Tibial artery (tissue), 4 donors: ENCODE data around the gene GAB2.

Source experiments
- DNase-seq, 2 donors: peaks; one replicate each; pipeline ENCODE4 v3.0.0-alpha.2; 2019
- H3K27ac ChIP-seq, 2 donors: fragments of 200-600 bp; sonication (generic) in 1 of 2; 1 replicate in 1 of 2; 2 replicates in 1 of 2; pipeline ENCODE4 v1.5.1; 2018 to 2019; ENCODE audit warnings: mild to moderate bottlenecking in 1 of 2
- H3K27me3 ChIP-seq, 2 donors: fragments of 200-600 bp; sonication (generic) in 1 of 2; one replicate each; pipeline versions ENCODE4 v1.5.1 to v1.6.0; 2016 to 2019
- H3K36me3 ChIP-seq, 3 donors: fragments of 200-600 bp; sonication (generic) in 2 of 3; one replicate each; pipeline ENCODE4 v1.5.1; 2016 to 2019; ENCODE audit warnings: mild to moderate bottlenecking in 2 of 3
- H3K4me1 ChIP-seq, 4 donors: fragments of 200-600 bp; sonication (generic) in 2 of 4; 1 replicate in 3 of 4; 2 replicates in 1 of 4; pipeline ENCODE4 v1.5.1; 2016 to 2019
- H3K4me3 ChIP-seq, 2 donors: fragments of 200-600 bp; sonication (generic) in 1 of 2; 1 replicate in 1 of 2; 2 replicates in 1 of 2; pipeline ENCODE4 v1.5.1; 2018 to 2019; ENCODE audit warnings: mild to moderate bottlenecking in 2 of 2
- H3K9me3 ChIP-seq, 3 donors: fragments of 200-600 bp; sonication (generic) in 1 of 3; one replicate each; pipeline ENCODE4 v1.5.1; 2016 to 2019
- intact Hi-C: fragments of 100-400 bp; cut with DNase I; formaldehyde crosslinking; loops from one replicate; pipeline ENCODE4 v1.15.0; 2023; ENCODE audit warnings: low total_unique reads
- TF ChIP-seq, protein P1 (sequence below), 2 experiments: fragments of 200-600 bp in 1 of 2; fragments of 450-650 bp in 1 of 2; IDR thresholded peaks; one replicate each; pipeline ENCODE4 v1.5.1; 2017 to 2019; ENCODE audit warnings: antibody characterized with exemption in 2 of 2, mild to moderate bottlenecking in 1 of 2, moderate library complexity in 1 of 2

The GAB2 gene

DNA sequence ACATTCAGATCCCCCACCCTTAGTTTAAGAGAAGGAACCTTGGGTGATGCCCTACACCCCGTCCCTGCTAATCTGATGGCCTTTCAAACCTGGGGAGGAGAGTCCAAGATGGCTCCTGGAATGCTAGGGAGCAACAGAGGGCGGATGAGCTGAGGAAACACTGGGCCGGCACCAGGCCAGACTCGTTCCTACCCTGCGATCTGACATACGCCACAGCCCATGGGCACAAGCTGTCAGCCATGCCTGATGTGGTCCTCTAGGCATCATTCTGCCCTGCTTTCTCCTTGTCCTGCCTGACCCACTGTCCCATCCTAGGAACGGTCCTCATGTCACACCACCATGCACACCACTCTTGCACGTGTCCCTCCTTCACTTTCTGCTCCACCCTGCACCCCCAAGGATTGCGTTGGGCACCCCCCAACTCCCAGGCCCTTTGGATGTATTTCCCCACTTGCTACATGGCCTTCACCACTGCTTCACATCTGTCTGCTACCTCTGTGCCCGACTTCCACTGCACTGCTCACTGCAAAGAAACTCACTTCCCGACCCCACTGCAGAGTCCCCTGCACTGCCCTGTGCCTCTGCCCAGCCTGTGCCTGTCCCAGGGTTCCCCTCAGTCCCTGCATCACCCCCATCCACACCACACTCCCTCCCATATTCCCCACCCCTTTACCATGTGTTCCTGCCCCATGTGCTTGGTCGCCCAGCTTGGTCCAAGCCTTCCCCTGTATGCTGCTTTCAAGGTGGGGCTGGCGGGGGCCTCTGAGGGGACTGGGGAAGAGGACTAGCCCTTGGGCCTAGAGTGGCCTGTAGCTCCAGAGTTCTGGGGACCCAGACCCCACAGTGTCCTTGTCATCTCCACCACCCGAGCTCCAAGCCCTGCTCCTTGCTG is 199.7 kb downstream of the GAB2 start:
- no peak overlapping the region for H3K27ac ChIP-seq
- H3K4me3 ChIP-seq, result no peak overlapping the region
- H3K36me3 ChIP-seq, result peaks cover 51 to 90% (median 88%) of the 10 kb centered on the region in 3 donors
- no peaks in the 10 kb centered on the region for H3K9me3 ChIP-seq
- TF ChIP-seq, protein P1, sequence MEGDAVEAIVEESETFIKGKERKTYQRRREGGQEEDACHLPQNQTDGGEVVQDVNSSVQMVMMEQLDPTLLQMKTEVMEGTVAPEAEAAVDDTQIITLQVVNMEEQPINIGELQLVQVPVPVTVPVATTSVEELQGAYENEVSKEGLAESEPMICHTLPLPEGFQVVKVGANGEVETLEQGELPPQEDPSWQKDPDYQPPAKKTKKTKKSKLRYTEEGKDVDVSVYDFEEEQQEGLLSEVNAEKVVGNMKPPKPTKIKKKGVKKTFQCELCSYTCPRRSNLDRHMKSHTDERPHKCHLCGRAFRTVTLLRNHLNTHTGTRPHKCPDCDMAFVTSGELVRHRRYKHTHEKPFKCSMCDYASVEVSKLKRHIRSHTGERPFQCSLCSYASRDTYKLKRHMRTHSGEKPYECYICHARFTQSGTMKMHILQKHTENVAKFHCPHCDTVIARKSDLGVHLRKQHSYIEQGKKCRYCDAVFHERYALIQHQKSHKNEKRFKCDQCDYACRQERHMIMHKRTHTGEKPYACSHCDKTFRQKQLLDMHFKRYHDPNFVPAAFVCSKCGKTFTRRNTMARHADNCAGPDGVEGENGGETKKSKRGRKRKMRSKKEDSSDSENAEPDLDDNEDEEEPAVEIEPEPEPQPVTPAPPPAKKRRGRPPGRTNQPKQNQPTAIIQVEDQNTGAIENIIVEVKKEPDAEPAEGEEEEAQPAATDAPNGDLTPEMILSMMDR (IDR thresholded peaks at IDR 0.05), result no peak
- intact Hi-C loops, result no loop called here
- no peaks in the 10 kb centered on the region for H3K27me3 ChIP-seq
- DNase-seq, result peak in 1 of 2 donors; percentile 57
- H3K4me1 ChIP-seq, result peaks cover 0 to 19% (median 2%) of the 10 kb centered on the region in 4 donors

DNA sequence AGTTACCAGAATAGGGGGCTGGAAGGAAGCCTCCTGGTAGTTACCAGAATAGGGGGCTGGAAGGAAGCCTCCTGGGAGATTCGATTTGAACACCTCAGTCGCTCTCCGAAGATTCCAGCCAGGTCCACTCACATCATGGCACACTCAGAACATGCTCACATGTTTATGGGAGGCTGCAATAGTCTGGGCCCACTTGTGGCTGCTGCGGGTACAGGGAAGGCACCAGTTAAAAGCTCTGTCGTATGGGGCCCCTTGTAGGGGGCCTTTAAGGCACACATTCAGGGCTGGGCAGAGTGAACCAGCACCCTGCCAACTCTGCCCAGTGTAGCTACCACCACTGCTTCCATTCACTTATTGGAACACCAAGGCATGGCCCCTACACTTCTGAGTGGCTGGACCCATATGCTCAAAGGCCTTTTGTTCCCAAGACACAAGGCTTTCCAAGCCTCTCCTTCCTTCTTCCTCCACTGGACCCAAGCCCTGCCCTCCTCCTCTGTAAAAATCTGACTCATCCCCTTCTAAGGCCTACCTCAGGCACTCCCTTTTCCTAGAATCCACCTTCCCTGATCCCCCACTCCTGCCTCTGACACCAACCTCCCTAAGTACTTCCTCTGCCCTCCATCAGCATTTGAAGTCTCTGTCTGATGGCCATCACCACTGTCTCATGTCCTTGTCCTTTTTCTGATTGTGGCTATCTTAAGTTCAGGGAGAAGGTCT is 200.9 kb downstream of the GAB2 start:
- peak in 1 of 2 donors; percentile 38 for DNase-seq

DNA sequence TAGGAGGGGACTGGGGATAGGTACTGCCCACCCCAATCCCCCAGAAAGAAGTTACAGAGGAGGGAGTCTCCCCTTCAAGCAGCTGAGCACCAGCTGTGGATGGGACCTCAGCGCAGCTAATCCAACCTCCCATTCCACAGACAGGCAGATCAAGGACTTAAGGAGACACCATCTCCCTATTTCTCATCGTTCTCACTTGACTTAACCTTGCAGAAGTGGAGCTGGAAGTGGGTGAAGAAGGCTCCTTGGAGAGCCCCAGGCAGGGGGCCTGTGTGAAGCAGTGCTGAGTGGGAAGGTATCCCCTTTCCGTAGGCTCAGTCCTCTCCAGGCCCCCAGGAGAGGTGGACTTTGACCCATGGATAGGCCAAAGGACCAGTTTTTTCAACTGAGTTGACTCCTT is 201.6 kb downstream of the GAB2 start:
- H3K4me1 ChIP-seq, result peaks cover 0 to 31% (median 7%) of the 10 kb centered on the region in 4 donors
- peak overlapping the region in 1 of 2 donors; percentile 56 for H3K27ac ChIP-seq
- peak in 1 of 2 donors; percentile 60 for DNase-seq
- no peak overlapping the region for H3K4me3 ChIP-seq
- no peaks in the 10 kb centered on the region for H3K27me3 ChIP-seq
- TF ChIP-seq, protein P1 (IDR thresholded peaks at IDR 0.05), result no peak
- intact Hi-C loops, result no loop called here
- peaks cover 39 to 78% (median 75%) of the 10 kb centered on the region in 3 donors for H3K36me3 ChIP-seq
- H3K9me3 ChIP-seq, result no peaks in the 10 kb centered on the region

More for the DNA sequence above, 200.9 kb downstream of the GAB2 start:
- TF ChIP-seq, protein P1 (IDR thresholded peaks at IDR 0.05), result no peak
- Histone ChIP-seq H3K36me3 (peaks cover 41 to 80% (median 79%) of the 10 kb centered on the region in 3 donors), H3K27me3 (no peaks in the 10 kb centered on the region), H3K9me3 (no peaks in the 10 kb centered on the region), H3K4me1 (peaks cover 0 to 30% (median 7%) of the 10 kb centered on the region in 4 donors), H3K27ac (peak overlapping the region in 1 of 2 donors; percentile 11), H3K4me3 (no peak overlapping the region)
- intact Hi-C loops, result no loop called here

DNA sequence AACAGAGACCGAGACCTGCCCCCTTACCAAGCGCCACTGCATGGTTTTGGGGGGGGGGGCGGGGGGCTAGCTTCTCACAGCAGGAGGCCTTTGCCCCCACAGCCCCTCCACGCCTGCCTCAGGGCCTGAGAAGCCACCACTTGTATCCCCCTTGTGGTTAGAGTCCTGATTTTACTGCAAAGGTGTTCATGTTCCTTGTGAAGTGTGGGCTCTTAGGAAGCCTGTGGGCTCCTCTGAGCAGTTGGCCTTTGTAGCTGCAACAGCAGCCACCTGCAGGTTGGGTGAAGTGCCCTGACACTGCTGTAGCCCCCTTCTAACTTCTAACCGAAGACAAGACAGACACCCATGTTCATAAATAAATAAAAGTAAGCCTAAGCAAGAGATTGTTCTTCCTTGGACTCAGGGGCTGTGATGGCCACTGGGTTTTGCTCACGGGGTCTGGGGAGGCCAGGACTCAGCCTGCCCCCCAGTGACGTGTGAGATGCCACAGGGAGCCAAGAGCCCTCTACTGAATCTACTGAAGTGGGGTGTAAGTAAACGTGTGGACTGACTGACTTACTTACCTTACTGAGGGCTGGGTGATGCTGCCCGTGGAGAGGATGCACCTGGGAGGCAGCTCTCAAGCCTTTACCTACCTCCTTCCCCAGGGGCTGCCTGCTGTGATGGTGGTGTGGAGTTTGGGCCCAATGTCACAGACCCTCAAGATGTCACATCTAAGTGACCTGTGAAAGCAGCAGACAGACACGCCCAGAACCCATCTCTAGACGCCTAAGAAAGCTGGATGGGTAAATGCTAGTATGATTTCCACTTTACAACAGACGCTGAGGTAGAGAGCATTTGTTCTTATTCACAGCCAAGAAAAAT is 203.1 kb downstream of the GAB2 start:
- TF ChIP-seq, protein P1 (IDR thresholded peaks at IDR 0.05), result no peak
- H3K36me3 ChIP-seq, result peaks cover 35 to 78% (median 75%) of the 10 kb centered on the region in 3 donors
- no peaks in the 10 kb centered on the region for H3K27me3 ChIP-seq
- DNase-seq, result peak in 1 of 2 donors; percentile 64
- H3K4me3 ChIP-seq, result no peak overlapping the region
- H3K9me3 ChIP-seq, result no peaks in the 10 kb centered on the region
- peaks cover 0 to 31% (median 7%) of the 10 kb centered on the region in 4 donors for H3K4me1 ChIP-seq
- intact Hi-C loops, result no loop called here
- H3K27ac ChIP-seq, result peak overlapping the region; percentile 36 to 56
